ENCODE data around the gene FBLN2.

Gene FBLN2

GRCh38 chr3:13608969-13609725 lies 60.2 kb downstream of the FBLN2 start:
- no peak overlapping the region for H3K4me3 ChIP-seq (replicated peaks; ENCODE audit: insufficient read depth, low read length)
- H3K27me3 ChIP-seq (ENCODE audit: insufficient read depth, poor library complexity, severe bottlenecking): no peaks in the 10 kb centered on the region
- DNase-seq (ENCODE audit: low read depth in 1 of 2, low spot score in 1 of 2): no peak
- H3K27ac ChIP-seq (replicated peaks): no peak overlapping the region
- TF ChIP-seq SPI1 (IDR thresholded peaks at IDR 0.05; ENCODE audit: borderline replicate concordance, low read depth): no peak
- no peak for TF ChIP-seq POLR2AphosphoS5 (IDR thresholded peaks at IDR 0.05; ENCODE audit: low read depth)
- TF ChIP-seq CTCF (IDR thresholded peaks at IDR 0.05; ENCODE audit: insufficient read depth, low read length): no peak
- TF ChIP-seq GABPA (IDR thresholded peaks at IDR 0.05; ENCODE audit: low read depth): no peak
- TF ChIP-seq, protein P1, sequence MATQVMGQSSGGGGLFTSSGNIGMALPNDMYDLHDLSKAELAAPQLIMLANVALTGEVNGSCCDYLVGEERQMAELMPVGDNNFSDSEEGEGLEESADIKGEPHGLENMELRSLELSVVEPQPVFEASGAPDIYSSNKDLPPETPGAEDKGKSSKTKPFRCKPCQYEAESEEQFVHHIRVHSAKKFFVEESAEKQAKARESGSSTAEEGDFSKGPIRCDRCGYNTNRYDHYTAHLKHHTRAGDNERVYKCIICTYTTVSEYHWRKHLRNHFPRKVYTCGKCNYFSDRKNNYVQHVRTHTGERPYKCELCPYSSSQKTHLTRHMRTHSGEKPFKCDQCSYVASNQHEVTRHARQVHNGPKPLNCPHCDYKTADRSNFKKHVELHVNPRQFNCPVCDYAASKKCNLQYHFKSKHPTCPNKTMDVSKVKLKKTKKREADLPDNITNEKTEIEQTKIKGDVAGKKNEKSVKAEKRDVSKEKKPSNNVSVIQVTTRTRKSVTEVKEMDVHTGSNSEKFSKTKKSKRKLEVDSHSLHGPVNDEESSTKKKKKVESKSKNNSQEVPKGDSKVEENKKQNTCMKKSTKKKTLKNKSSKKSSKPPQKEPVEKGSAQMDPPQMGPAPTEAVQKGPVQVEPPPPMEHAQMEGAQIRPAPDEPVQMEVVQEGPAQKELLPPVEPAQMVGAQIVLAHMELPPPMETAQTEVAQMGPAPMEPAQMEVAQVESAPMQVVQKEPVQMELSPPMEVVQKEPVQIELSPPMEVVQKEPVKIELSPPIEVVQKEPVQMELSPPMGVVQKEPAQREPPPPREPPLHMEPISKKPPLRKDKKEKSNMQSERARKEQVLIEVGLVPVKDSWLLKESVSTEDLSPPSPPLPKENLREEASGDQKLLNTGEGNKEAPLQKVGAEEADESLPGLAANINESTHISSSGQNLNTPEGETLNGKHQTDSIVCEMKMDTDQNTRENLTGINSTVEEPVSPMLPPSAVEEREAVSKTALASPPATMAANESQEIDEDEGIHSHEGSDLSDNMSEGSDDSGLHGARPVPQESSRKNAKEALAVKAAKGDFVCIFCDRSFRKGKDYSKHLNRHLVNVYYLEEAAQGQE (IDR thresholded peaks at IDR 0.05; ENCODE audit: insufficient replicate concordance, low read depth): no peak

DNA sequence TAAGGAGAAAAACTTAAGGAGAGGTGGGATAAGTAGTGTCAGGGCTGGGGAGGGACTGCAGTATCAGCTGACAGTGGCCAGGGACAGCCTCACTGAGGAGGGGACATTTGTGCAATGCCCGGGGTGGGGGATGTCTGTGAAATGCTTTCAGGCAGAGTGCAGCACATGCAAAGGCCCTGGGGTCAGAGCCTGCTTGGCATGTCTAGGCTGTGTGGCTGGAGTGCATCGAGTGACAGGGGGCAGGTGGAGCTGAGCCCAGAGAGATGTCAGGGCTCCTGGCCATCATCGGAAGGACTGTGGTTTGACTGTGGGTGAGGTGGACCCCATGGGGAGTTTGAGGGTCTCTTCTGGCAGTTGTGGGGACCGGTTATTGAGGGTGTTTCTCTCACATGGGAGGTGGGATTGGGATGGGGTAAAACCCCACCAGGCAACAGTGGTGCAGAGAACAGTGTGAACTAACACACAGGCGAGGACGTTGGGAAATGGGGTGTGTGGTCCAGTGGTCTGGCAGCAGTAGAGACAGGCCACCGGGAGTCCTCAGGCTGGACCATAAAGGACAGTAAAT lies 61.2 kb downstream of the FBLN2 start:
- no peak overlapping the region for H3K4me3 ChIP-seq (replicated peaks; ENCODE audit: insufficient read depth, low read length)
- no peak for TF ChIP-seq CTCF (IDR thresholded peaks at IDR 0.05; ENCODE audit: insufficient read depth, low read length)
- no peak for TF ChIP-seq SPI1 (IDR thresholded peaks at IDR 0.05; ENCODE audit: borderline replicate concordance, low read depth)
- no peak for TF ChIP-seq GABPA (IDR thresholded peaks at IDR 0.05; ENCODE audit: low read depth)
- DNase-seq (ENCODE audit: low read depth in 1 of 2, low spot score in 1 of 2): no peak
- H3K27ac ChIP-seq (replicated peaks): no peak overlapping the region
- no peaks in the 10 kb centered on the region for H3K27me3 ChIP-seq (ENCODE audit: insufficient read depth, poor library complexity, severe bottlenecking)

GRCh38 chr3:13611221-13611620 lies 62.3 kb downstream of the FBLN2 start:
- H3K27ac ChIP-seq (replicated peaks): no peak overlapping the region
- H3K4me3 ChIP-seq (replicated peaks; ENCODE audit: insufficient read depth, low read length): no peak overlapping the region
- H3K27me3 ChIP-seq (ENCODE audit: insufficient read depth, poor library complexity, severe bottlenecking): no peaks in the 10 kb centered on the region
- no peak for TF ChIP-seq POLR2AphosphoS5 (IDR thresholded peaks at IDR 0.05; ENCODE audit: low read depth)
- no peak for TF ChIP-seq CTCF (IDR thresholded peaks at IDR 0.05; ENCODE audit: insufficient read depth, low read length)
- no peak for DNase-seq (ENCODE audit: low read depth in 1 of 2, low spot score in 1 of 2)

- DNase-seq (ENCODE audit: low read depth in 1 of 2, low spot score in 1 of 2): no peak
- H3K27me3 ChIP-seq (ENCODE audit: insufficient read depth, poor library complexity, severe bottlenecking): no peaks in the 10 kb centered on the region
Measured at GRCh38 chr3:13612829-13613228, 63.9 kb downstream of the FBLN2 start.

More at GRCh38 chr3:13612829-13613228, 63.9 kb downstream of the FBLN2 start:
- Histone ChIP-seq H3K4me3 (replicated peaks; ENCODE audit: insufficient read depth, low read length) (no peak overlapping the region), H3K27ac (replicated peaks) (no peak overlapping the region)
- TF ChIP-seq, protein P1 (IDR thresholded peaks at IDR 0.05; ENCODE audit: insufficient replicate concordance, low read depth): no peak
- TF ChIP-seq CTCF (IDR thresholded peaks at IDR 0.05; ENCODE audit: insufficient read depth, low read length) (no peak), GABPA (IDR thresholded peaks at IDR 0.05; ENCODE audit: low read depth) (no peak), POLR2AphosphoS5 (IDR thresholded peaks at IDR 0.05; ENCODE audit: low read depth) (no peak), SPI1 (IDR thresholded peaks at IDR 0.05; ENCODE audit: borderline replicate concordance, low read depth) (no peak)

Measured in HL-60 (cell line).